HEK293T (cell line): ENCODE data around the gene CERCAM.

Experiments used
- CTCF ChIA-PET: fragments of 350-600 bp; formaldehyde crosslinking; extraction: SDS; loops from one replicate; lab custom pipeline; 2021; ENCODE audit warnings: antibody characterized with exemption, inconsistent platforms; lab: Yijun Ruan, JAX
- POLR2A ChIA-PET: fragments of 350-600 bp; formaldehyde crosslinking; extraction: SDS; loops from one replicate; lab custom pipeline; 2020; ENCODE audit warnings: antibody characterized with exemption, inconsistent platforms; lab: Yijun Ruan, JAX
- DNase-seq: peaks from one replicate; pipeline ENCODE4 v3.0.0; 2012; ENCODE audit warnings: mixed read lengths; ENCODE audit errors: extremely low spot score
- ARNT ChIP-seq: fragments of 450-650 bp; IDR thresholded peaks from 2 replicates; pipeline ENCODE4 v1.6.1; 2017; ENCODE audit warnings: mild to moderate bottlenecking
- BHLHE40 ChIP-seq: fragments of 450-650 bp; IDR thresholded peaks from 2 replicates; pipeline ENCODE4 v1.6.1; 2016; ENCODE audit warnings: mild to moderate bottlenecking, moderate library complexity, borderline replicate concordance
- CTBP1 ChIP-seq: fragments of 450-650 bp; IDR thresholded peaks from 2 replicates; pipeline ENCODE4 v1.6.1; 2016; ENCODE audit warnings: borderline replicate concordance
- ELF4 ChIP-seq: fragments of 450-650 bp; IDR thresholded peaks from 2 replicates; pipeline ENCODE4 v1.6.1; 2017; ENCODE audit warnings: antibody characterized with exemption
- FOXA1 ChIP-seq: fragments of 450-650 bp; IDR thresholded peaks from 2 replicates; pipeline ENCODE4 v1.6.1; 2016; ENCODE audit warnings: mild to moderate bottlenecking
- FOXK2 ChIP-seq: fragments of 450-650 bp; IDR thresholded peaks from 2 replicates; pipeline ENCODE4 v1.6.1; 2016; ENCODE audit warnings: mild to moderate bottlenecking
- FOXM1 ChIP-seq: fragments of 450-650 bp; IDR thresholded peaks from 2 replicates; pipeline ENCODE4 v1.6.1; 2017; ENCODE audit warnings: mild to moderate bottlenecking, borderline replicate concordance
- HDGF ChIP-seq: fragments of 450-650 bp; IDR thresholded peaks from 2 replicates; pipeline ENCODE4 v1.6.1; 2017; ENCODE audit warnings: antibody characterized with exemption, borderline replicate concordance
- L3MBTL2 ChIP-seq: fragments of 450-650 bp; conservative IDR thresholded peaks from 2 replicates; pipeline ENCODE4 v1.6.1; 2016; ENCODE audit warnings: mild to moderate bottlenecking
- LEF1 ChIP-seq: fragments of 450-650 bp; IDR thresholded peaks from 2 replicates; pipeline ENCODE4 v1.6.1; 2017; ENCODE audit warnings: mild to moderate bottlenecking, borderline replicate concordance
- NFRKB ChIP-seq: fragments of 450-650 bp; IDR thresholded peaks from 2 replicates; pipeline ENCODE4 v1.6.1; 2016; ENCODE audit warnings: mild to moderate bottlenecking, moderate library complexity
- SP1 ChIP-seq: fragments of 450-650 bp; IDR thresholded peaks from 2 replicates; pipeline ENCODE4 v1.6.1; 2017
- SUZ12 ChIP-seq: fragments of 450-650 bp; IDR thresholded peaks from 2 replicates; pipeline ENCODE4 v1.6.1; 2016; ENCODE audit warnings: mild to moderate bottlenecking
- TARDBP ChIP-seq: fragments of 450-650 bp; IDR thresholded peaks from 2 replicates; pipeline ENCODE4 v1.6.1; 2016
- ZNF384 ChIP-seq: fragments of 450-650 bp; IDR thresholded peaks from 2 replicates; pipeline ENCODE4 v1.6.1; 2016
- TF ChIP-seq, protein P1 (sequence below): fragments of 450-650 bp; IDR thresholded peaks from 2 replicates; pipeline ENCODE4 v1.6.1; 2016

CERCAM gene

DNA sequence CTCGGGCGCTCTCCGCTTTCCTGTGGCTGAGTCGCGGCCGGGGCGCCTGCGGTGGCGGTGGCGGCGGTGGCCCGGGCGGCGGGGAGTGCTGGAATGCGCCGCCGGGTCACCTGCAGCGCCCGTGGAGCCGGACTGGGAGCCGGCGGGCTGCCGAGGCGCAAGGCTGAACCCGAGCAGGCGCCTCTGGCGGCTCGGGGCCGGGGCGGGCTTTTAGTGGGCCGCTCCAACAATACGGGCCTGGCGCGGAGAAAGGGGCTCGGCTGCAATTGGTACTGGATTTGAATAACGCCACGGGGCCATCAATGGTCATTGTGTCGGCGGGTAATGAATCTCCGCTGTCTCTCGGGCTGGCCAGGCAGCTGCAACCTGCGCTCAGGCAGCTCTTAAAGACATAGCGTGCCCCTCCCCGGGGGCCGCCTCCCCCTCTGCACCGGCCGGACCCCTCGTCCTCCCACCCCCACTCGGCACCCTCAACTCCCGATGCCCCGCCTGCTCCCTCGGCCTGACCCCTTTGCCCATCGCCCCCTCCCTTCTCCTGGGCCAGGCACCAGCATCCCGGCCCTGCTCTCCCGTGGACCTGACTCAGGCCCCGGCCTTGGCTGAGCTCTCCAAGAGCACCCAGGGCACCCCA lies 27.4 kb upstream of the CERCAM start:
- ChIA-PET POLR2A (no interaction called here), CTCF (no interaction called here)
- DNase-seq: no peak

DNA sequence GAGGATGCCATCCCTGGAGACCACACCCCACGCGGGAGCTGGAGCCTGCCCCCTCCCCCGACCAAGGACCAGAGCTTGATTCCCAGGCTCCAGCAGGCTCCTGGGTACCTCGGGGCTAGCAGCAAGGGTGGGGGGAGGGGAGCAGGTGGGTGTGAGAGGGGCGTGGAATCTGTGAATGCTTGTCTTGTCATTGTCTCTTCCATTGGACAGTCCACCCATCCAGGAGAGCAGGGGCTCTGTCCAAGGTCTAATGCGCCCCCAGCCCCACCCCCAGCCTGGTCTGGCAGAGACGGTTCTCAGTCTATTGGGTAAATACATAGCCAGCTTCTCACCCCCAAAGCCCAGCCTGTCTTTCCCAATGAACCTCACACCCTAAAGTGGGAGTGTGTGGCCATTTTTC lies 26.7 kb upstream of the CERCAM start:
- CTCF ChIA-PET: no interaction called here
- TF ChIP-seq, protein P1, sequence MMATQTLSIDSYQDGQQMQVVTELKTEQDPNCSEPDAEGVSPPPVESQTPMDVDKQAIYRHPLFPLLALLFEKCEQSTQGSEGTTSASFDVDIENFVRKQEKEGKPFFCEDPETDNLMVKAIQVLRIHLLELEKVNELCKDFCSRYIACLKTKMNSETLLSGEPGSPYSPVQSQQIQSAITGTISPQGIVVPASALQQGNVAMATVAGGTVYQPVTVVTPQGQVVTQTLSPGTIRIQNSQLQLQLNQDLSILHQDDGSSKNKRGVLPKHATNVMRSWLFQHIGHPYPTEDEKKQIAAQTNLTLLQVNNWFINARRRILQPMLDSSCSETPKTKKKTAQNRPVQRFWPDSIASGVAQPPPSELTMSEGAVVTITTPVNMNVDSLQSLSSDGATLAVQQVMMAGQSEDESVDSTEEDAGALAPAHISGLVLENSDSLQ: no peak
- TF ChIP-seq ZNF384: no peak
- TF ChIP-seq SUZ12: no peak
- TF ChIP-seq FOXK2: no peak
- TF ChIP-seq HDGF: no peak
- POLR2A ChIA-PET: no interaction called here
- DNase-seq: no peak

More for the DNA sequence above, 27.4 kb upstream of the CERCAM start:
- TF ChIP-seq HDGF: no peak
- no peak for TF ChIP-seq SP1
- no peak for TF ChIP-seq ELF4
- no peak for TF ChIP-seq TARDBP
- no peak for TF ChIP-seq SUZ12
- no peak for TF ChIP-seq L3MBTL2
- no peak for TF ChIP-seq ZNF384
- no peak for TF ChIP-seq LEF1
- TF ChIP-seq NFRKB: no peak
- TF ChIP-seq FOXM1: no peak
- no peak for TF ChIP-seq FOXK2
- no peak for TF ChIP-seq ARNT
- no peak for TF ChIP-seq FOXA1
- no peak for TF ChIP-seq BHLHE40
- no peak for TF ChIP-seq CTBP1
- TF ChIP-seq, protein P1: no peak

DNA sequence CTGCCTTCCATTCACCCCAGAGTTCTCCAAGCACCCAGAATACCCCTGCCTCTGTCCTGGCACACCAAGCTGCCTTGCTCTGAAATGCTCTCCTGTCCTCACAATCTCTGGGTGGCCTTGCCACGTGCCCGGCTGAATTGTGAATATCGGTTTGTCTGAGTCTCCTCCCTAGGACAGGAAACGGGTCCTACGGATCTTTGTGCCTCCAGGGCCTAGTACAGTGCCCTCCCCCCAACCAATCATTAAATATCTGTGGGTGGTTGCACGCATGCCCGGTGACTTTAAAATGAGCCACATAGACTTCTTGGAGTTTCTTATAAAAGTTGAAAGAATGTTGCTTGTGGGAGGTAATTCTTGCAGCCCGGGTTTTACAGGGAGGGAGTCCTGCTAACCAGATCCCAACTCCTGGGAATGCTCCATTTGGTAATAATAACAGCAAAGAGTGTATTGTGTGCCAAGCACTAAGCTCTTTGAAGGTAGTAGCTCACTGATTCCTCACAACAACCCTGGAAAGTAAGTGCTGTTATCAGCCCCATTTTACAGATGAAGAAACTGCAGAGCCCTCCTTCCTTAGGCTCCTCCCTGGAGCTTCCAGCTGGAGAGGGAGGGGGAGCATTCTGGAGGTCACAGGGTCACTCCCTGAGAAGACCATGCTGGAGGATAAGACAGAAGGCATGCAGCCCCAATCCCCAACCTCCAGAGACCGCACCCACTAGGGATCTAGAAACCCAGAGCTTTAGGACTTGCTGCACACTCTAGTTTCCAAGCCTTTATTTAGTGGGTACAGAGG lies 26.1 kb upstream of the CERCAM start:
- ChIA-PET CTCF (no interaction called here), POLR2A (interaction anchor here (1.1 kb wide), 1 partner anchor 23 kb away, joined by 4 read pairs; the partner anchor contains the start of gene URM1)
- no peak for TF ChIP-seq L3MBTL2
- TF ChIP-seq LEF1: no peak
- TF ChIP-seq CTBP1: no peak
- no peak for TF ChIP-seq ARNT
- no peak for TF ChIP-seq SP1
- no peak for TF ChIP-seq SUZ12
- no peak for TF ChIP-seq NFRKB
- TF ChIP-seq, protein P1: no peak
- TF ChIP-seq TARDBP: no peak
- DNase-seq: no peak

DNA sequence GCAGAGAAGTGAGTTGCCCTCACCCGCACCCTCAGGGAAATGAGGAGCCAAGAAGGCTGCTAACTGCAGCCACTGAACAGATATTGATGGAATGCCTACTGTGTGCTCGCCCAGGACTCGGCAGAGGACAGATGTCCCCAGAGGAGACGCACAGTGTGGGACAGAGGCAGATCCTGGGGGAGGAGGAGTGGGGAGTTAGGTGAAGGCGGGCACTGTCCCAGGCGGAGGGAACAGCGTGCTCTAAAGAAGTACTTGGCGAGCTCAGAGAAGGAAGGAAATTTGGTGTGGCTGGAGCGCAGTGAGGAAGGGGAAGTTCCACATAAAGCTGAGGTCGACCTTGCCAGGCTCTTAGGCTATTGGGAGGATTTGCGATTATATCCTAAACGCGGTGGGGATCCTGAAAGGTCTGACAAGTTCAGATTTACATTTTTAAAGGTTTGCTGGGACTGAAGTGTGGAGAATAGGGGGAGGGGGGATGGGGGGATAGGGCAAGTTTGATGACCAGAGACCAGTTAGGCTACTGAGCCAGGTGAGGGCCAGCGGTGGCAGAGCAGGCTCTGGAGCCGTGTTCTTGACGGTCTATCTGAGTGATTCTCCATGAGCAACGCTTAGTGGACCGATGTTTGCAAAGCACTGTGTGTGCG lies 23.6 kb upstream of the CERCAM start:
- DNase-seq: no peak
- ChIA-PET CTCF (interaction anchor here (0.6 kb wide), 1 partner anchor 9 kb away, joined by 3 read pairs; no protein-coding TSS in a partner anchor), POLR2A (interaction anchor here (0.8 kb wide), 1 partner anchor 10 kb away, joined by 3 read pairs; no protein-coding TSS in a partner anchor)
- no peak for TF ChIP-seq FOXK2
- TF ChIP-seq CTBP1: no peak
- TF ChIP-seq BHLHE40: no peak
- no peak for TF ChIP-seq ZNF384
- no peak for TF ChIP-seq FOXA1
- TF ChIP-seq, protein P1: no peak
- TF ChIP-seq HDGF: no peak
- TF ChIP-seq SUZ12: no peak
- TF ChIP-seq L3MBTL2: no peak
- TF ChIP-seq ARNT: no peak
- no peak for TF ChIP-seq NFRKB
- TF ChIP-seq FOXM1: no peak
- no peak for TF ChIP-seq ELF4
- TF ChIP-seq TARDBP: no peak
- TF ChIP-seq SP1: no peak
- TF ChIP-seq LEF1: no peak

DNA sequence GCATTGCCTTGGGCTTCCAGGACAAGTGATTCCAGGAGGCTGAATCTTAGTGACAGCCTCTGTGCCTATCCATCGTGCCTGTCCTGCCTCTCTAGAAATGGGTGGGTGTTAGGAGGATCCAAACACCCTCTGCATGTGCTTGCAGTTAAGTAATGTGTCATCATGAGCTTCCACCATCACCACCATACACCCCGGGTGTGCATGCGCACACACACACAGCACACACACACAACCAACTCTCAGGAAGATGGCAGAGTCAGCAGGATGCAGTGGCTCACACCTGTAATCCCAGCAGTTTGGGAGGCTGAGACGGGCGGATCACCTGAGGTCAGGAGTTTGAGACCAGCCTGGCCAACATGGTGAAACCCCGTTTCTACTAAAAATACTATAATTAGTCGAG lies 22.8 kb upstream of the CERCAM start:
- POLR2A ChIA-PET: interaction anchor here (0.8 kb wide), 1 partner anchor 9 kb away, joined by 3 read pairs; no protein-coding TSS in a partner anchor

More for the DNA sequence above, 22.8 kb upstream of the CERCAM start:
- DNase-seq: no peak
- TF ChIP-seq HDGF: no peak
- TF ChIP-seq, protein P1: no peak
- TF ChIP-seq LEF1: no peak
- no peak for TF ChIP-seq ELF4
- no peak for TF ChIP-seq FOXM1
- TF ChIP-seq CTBP1: no peak
- TF ChIP-seq FOXK2: no peak
- no peak for TF ChIP-seq L3MBTL2
- no peak for TF ChIP-seq ZNF384
- TF ChIP-seq FOXA1: no peak
- TF ChIP-seq NFRKB: no peak
- no peak for TF ChIP-seq BHLHE40
- TF ChIP-seq SUZ12: no peak
- TF ChIP-seq ARNT: no peak
- no peak for TF ChIP-seq TARDBP
- no peak for TF ChIP-seq SP1
- CTCF ChIA-PET: no interaction called here
